Activated CD4-positive, alpha-beta memory T cell treated with anti-CD3 and anti-CD28 coated beads for 36 hours (primary cell): ENCODE results near the gene C1QTNF12. TPM values are rescaled to one million over a fixed set of nuclear protein-coding genes. Genes with fewer than 3 reads are reported as not detected.
"Not testable (repeated sequence)": the region's sequence is repeated elsewhere in the genome, so short reads cannot be mapped to it uniquely, and the experiment has no call there.

Experiments
- CTCF ChIA-PET: fragments of 350-600 bp; sonication (Branson Sonifier 250); formaldehyde crosslinking; loops from one replicate; lab custom pipeline; 2021; ENCODE audit warnings: antibody characterized with exemption, inconsistent platforms; lab: Charles Lee
- POLR2A ChIA-PET: fragments of 350-600 bp; sonication (Branson Sonifier 250); formaldehyde crosslinking; loops from one replicate; lab custom pipeline; 2021; ENCODE audit warnings: antibody characterized with exemption; lab: Charles Lee
- DNase-seq: peaks from one replicate; pipeline ENCODE4 v3.0.0-alpha.2; 2020
- H3K27ac Mint-ChIP-seq: one replicate; pipeline ENCODE4 v1.8.0; 2021; ENCODE audit warnings: mixed read lengths
- H3K27me3 Mint-ChIP-seq: one replicate; pipeline ENCODE4 v1.8.0; 2021; ENCODE audit warnings: mixed read lengths
- H3K36me3 Mint-ChIP-seq: one replicate; pipeline ENCODE4 v1.8.0; 2021; ENCODE audit warnings: mixed read lengths
- H3K4me1 Mint-ChIP-seq: one replicate; pipeline ENCODE4 v1.8.0; 2021; ENCODE audit warnings: low read depth, mixed read lengths
- H3K4me3 Mint-ChIP-seq: one replicate; pipeline ENCODE4 v1.8.0; 2021; ENCODE audit warnings: mild to moderate bottlenecking, mixed read lengths
- H3K9me3 Mint-ChIP-seq: one replicate; pipeline ENCODE4 v1.8.0; 2021; ENCODE audit warnings: mixed read lengths
- intact Hi-C: fragments of 100-400 bp; cut with micrococcal nuclease; formaldehyde crosslinking; loops from one replicate; pipeline ENCODE4 v1.15.1; 2023
- total RNA-seq, 2 experiments: library from RNA; stranded (reverse); gene quantifications; one replicate each; pipeline ENCODE4 v1.2.3, GENCODE V29; 2021

C1QTNF12 gene
- total RNA-seq, 2 experiments from 2014 or later: 3.8 to 4.2 TPM

- Mint-ChIP-seq H3K27ac (no peak overlapping the region), H3K4me3 (no peak overlapping the region), H3K9me3 (no peaks in the 10 kb centered on the region), H3K36me3 (peaks cover 22% of the 10 kb centered on the region), H3K27me3 (no peaks in the 10 kb centered on the region), H3K4me1 (peaks cover 14% of the 10 kb centered on the region)
- DNase-seq: no peak
- intact Hi-C loops: no loop called here
- ChIA-PET CTCF (no interaction called here), POLR2A (no interaction called here)
Observed at GRCh38 chr1:1255078-1255477, 8.6 kb upstream of the C1QTNF12 start.

GRCh38 chr1:1254667-1254998 lies 8.1 kb upstream of the C1QTNF12 start:
- no peak for DNase-seq
- H3K36me3 Mint-ChIP-seq: peaks cover 17% of the 10 kb centered on the region
- no peaks in the 10 kb centered on the region for H3K27me3 Mint-ChIP-seq
- ChIA-PET POLR2A (no interaction called here), CTCF (no interaction called here)
- peaks cover 18% of the 10 kb centered on the region for H3K4me1 Mint-ChIP-seq
- no peaks in the 10 kb centered on the region for H3K9me3 Mint-ChIP-seq
- H3K27ac Mint-ChIP-seq: no peak overlapping the region
- H3K4me3 Mint-ChIP-seq: no peak overlapping the region
- intact Hi-C loops: loop anchor here (5.0 kb wide), 1 partner anchor 137 kb away; the partner anchor contains the start of gene C1orf159

- H3K27me3 Mint-ChIP-seq: no peaks in the 10 kb centered on the region
- H3K27ac Mint-ChIP-seq: no peak overlapping the region
- CTCF ChIA-PET: no interaction called here
- intact Hi-C loops: loop anchor here (5.0 kb wide), 1 partner anchor 137 kb away; the partner anchor contains the start of gene C1orf159
- POLR2A ChIA-PET: no interaction called here
- H3K4me3 Mint-ChIP-seq: no peak overlapping the region
- peaks cover 19% of the 10 kb centered on the region for H3K4me1 Mint-ChIP-seq
- no peaks in the 10 kb centered on the region for H3K9me3 Mint-ChIP-seq
- H3K36me3 Mint-ChIP-seq: peaks cover 13% of the 10 kb centered on the region
- no peak for DNase-seq
Observed at GRCh38 chr1:1253972-1254666, 7.6 kb upstream of the C1QTNF12 start.

- intact Hi-C loops: loop anchor here (5.0 kb wide), 1 partner anchor 136 kb away; the partner anchor contains the start of gene C1orf159
Observed at GRCh38 chr1:1253314-1253713, 6.8 kb upstream of the C1QTNF12 start.

GRCh38 chr1:1250786-1251284 lies 4.3 kb upstream of the C1QTNF12 start:
- ChIA-PET CTCF (interaction anchor here (0.7 to 1.9 kb wide), 14 partner anchors 19 to 304 kb away, joined by 3 to 43 read pairs (median 4); partner anchors contain the start of genes B3GALT6 and SDF4), POLR2A (interaction anchor here (0.7 to 1.6 kb wide), 3 partner anchors 11 to 128 kb away, joined by 3 to 6 read pairs (median 3); no protein-coding TSS in a partner anchor)
- Mint-ChIP-seq H3K27ac (peak overlapping the region; percentile 90), H3K4me1 (peaks cover 16% of the 10 kb centered on the region), H3K9me3 (no peaks in the 10 kb centered on the region), H3K27me3 (no peaks in the 10 kb centered on the region), H3K36me3 (no peaks in the 10 kb centered on the region), H3K4me3 (peak overlapping the region; percentile 36)
- DNase-seq: peak; percentile 88
- intact Hi-C loops: loop anchor here (5.0 kb wide), 1 partner anchor 134 kb away; the partner anchor contains the start of gene C1orf159

More at GRCh38 chr1:1253314-1253713, 6.8 kb upstream of the C1QTNF12 start:
- ChIA-PET CTCF (no interaction called here), POLR2A (no interaction called here)
- peaks cover 9% of the 10 kb centered on the region for H3K36me3 Mint-ChIP-seq
- no peaks in the 10 kb centered on the region for H3K9me3 Mint-ChIP-seq
- no peak overlapping the region for H3K27ac Mint-ChIP-seq
- no peak for DNase-seq
- H3K4me1 Mint-ChIP-seq: peaks cover 19% of the 10 kb centered on the region
- H3K27me3 Mint-ChIP-seq: no peaks in the 10 kb centered on the region
- no peak overlapping the region for H3K4me3 Mint-ChIP-seq

- H3K36me3 Mint-ChIP-seq, POLR2A ChIA-PET, H3K27me3 Mint-ChIP-seq, intact Hi-C loops, DNase-seq, H3K4me3 Mint-ChIP-seq, H3K9me3 Mint-ChIP-seq, H3K27ac Mint-ChIP-seq: not testable (repeated sequence)
- CTCF ChIA-PET: interaction anchor here (1.8 kb wide), 1 partner anchor 126 kb away, joined by 7 read pairs; no protein-coding TSS in a partner anchor
- H3K4me1 Mint-ChIP-seq: peaks cover 16% of the 10 kb centered on the region
Observed at GRCh38 chr1:1248009-1248913, 1.7 kb upstream of the C1QTNF12 start.

GRCh38 chr1:1247341-1247913 lies 905 bp upstream of the C1QTNF12 start:
- POLR2A ChIA-PET: no interaction called here
- no peak for DNase-seq
- Mint-ChIP-seq H3K27ac (no peak overlapping the region), H3K9me3 (no peaks in the 10 kb centered on the region), H3K27me3 (no peaks in the 10 kb centered on the region), H3K36me3 (no peaks in the 10 kb centered on the region), H3K4me1 (peaks cover 16% of the 10 kb centered on the region), H3K4me3 (no peak overlapping the region)
- intact Hi-C loops: no loop called here
- CTCF ChIA-PET: interaction anchor here (1.8 kb wide), 1 partner anchor 125 kb away, joined by 7 read pairs; no protein-coding TSS in a partner anchor

- ChIA-PET CTCF (no interaction called here), POLR2A (no interaction called here)
- no peak for DNase-seq
- no peaks in the 10 kb centered on the region for H3K27me3 Mint-ChIP-seq
- no peaks in the 10 kb centered on the region for H3K36me3 Mint-ChIP-seq
- no peak overlapping the region for H3K4me3 Mint-ChIP-seq
- no peak overlapping the region for H3K27ac Mint-ChIP-seq
- no peaks in the 10 kb centered on the region for H3K9me3 Mint-ChIP-seq
- intact Hi-C loops: no loop called here
- H3K4me1 Mint-ChIP-seq: peaks cover 13% of the 10 kb centered on the region
Observed at GRCh38 chr1:1245817-1246576, 525 bp downstream of the C1QTNF12 start.

- H3K27me3 Mint-ChIP-seq: no peaks in the 10 kb centered on the region
- ChIA-PET CTCF (no interaction called here), POLR2A (no interaction called here)
- intact Hi-C loops: no loop called here
- H3K36me3 Mint-ChIP-seq: no peaks in the 10 kb centered on the region
- H3K27ac Mint-ChIP-seq: no peak overlapping the region
- H3K4me1 Mint-ChIP-seq: peaks cover 7% of the 10 kb centered on the region
- no peaks in the 10 kb centered on the region for H3K9me3 Mint-ChIP-seq
- DNase-seq: no peak
- H3K4me3 Mint-ChIP-seq: no peak overlapping the region
Observed at GRCh38 chr1:1245178-1245816, 1.2 kb downstream of the C1QTNF12 start.

GRCh38 chr1:1244192-1244811 lies 2.2 kb downstream of the C1QTNF12 start:
- Mint-ChIP-seq H3K4me3 (no peak overlapping the region), H3K9me3 (no peaks in the 10 kb centered on the region), H3K27ac (no peak overlapping the region), H3K27me3 (no peaks in the 10 kb centered on the region), H3K36me3 (no peaks in the 10 kb centered on the region), H3K4me1 (no peaks in the 10 kb centered on the region)
- intact Hi-C loops: no loop called here
- ChIA-PET CTCF (interaction anchor here (1.1 kb wide), 1 partner anchor 122 kb away, joined by 3 read pairs; no protein-coding TSS in a partner anchor), POLR2A (no interaction called here)
- DNase-seq: no peak
